Tibial artery (tissue), 4 donors: ENCODE measurements around the gene GRP.

Source experiments
- DNase-seq, 2 donors: peaks; one replicate each; pipeline ENCODE4 v3.0.0-alpha.2; 2019
- H3K27ac ChIP-seq, 2 donors: fragments of 200-600 bp; sonication (generic) in 1 of 2; 1 replicate in 1 of 2; 2 replicates in 1 of 2; pipeline ENCODE4 v1.5.1; 2018 to 2019; ENCODE audit warnings: mild to moderate bottlenecking in 1 of 2
- H3K27me3 ChIP-seq, 2 donors: fragments of 200-600 bp; sonication (generic) in 1 of 2; one replicate each; pipeline versions ENCODE4 v1.5.1 to v1.6.0; 2016 to 2019
- H3K36me3 ChIP-seq, 3 donors: fragments of 200-600 bp; sonication (generic) in 2 of 3; one replicate each; pipeline ENCODE4 v1.5.1; 2016 to 2019; ENCODE audit warnings: mild to moderate bottlenecking in 2 of 3
- H3K4me1 ChIP-seq, 4 donors: fragments of 200-600 bp; sonication (generic) in 2 of 4; 1 replicate in 3 of 4; 2 replicates in 1 of 4; pipeline ENCODE4 v1.5.1; 2016 to 2019
- H3K4me3 ChIP-seq, 2 donors: fragments of 200-600 bp; sonication (generic) in 1 of 2; 1 replicate in 1 of 2; 2 replicates in 1 of 2; pipeline ENCODE4 v1.5.1; 2018 to 2019; ENCODE audit warnings: mild to moderate bottlenecking in 2 of 2
- H3K9me3 ChIP-seq, 3 donors: fragments of 200-600 bp; sonication (generic) in 1 of 3; one replicate each; pipeline ENCODE4 v1.5.1; 2016 to 2019
- CTCF ChIP-seq, 2 experiments: fragments of 200-600 bp in 1 of 2; fragments of 450-650 bp in 1 of 2; IDR thresholded peaks; one replicate each; pipeline ENCODE4 v1.5.1; 2017 to 2019; ENCODE audit warnings: antibody characterized with exemption in 2 of 2, mild to moderate bottlenecking in 1 of 2, moderate library complexity in 1 of 2
- intact Hi-C: fragments of 100-400 bp; cut with DNase I; formaldehyde crosslinking; loops from one replicate; pipeline ENCODE4 v1.15.0; 2023; ENCODE audit warnings: low total_unique reads

Gene GRP

GRCh38 chr18:59279193-59279592 is 59.2 kb downstream of the GRP start:
- H3K9me3 ChIP-seq: no peaks in the 10 kb centered on the region
- peaks cover 0 to under 1% (median under 1%) of the 10 kb centered on the region in 4 donors for H3K4me1 ChIP-seq
- intact Hi-C loops: no loop called here
- H3K27me3 ChIP-seq: peaks cover 0 to 51% of the 10 kb centered on the region in 2 donors
- no peak overlapping the region for H3K4me3 ChIP-seq
- no peak for DNase-seq
- no peaks in the 10 kb centered on the region for H3K36me3 ChIP-seq
- no peak for TF ChIP-seq CTCF (IDR thresholded peaks at IDR 0.05)
- no peak overlapping the region for H3K27ac ChIP-seq

- no peak for DNase-seq
- no peak overlapping the region for H3K4me3 ChIP-seq
- no peaks in the 10 kb centered on the region for H3K9me3 ChIP-seq
- H3K4me1 ChIP-seq: no peaks in the 10 kb centered on the region
- H3K27ac ChIP-seq: no peak overlapping the region
- intact Hi-C loops: no loop called here
- H3K36me3 ChIP-seq: no peaks in the 10 kb centered on the region
- TF ChIP-seq CTCF (IDR thresholded peaks at IDR 0.05): no peak
- peaks cover 0 to 46% of the 10 kb centered on the region in 2 donors for H3K27me3 ChIP-seq
These were observed 59.8 kb downstream of the GRP start for GRCh38 chr18:59279722-59280121.
